Uterus (tissue), 2 donors: ENCODE results near the gene LYPD3.

Experiments used
- CTCF ChIP-seq, 4 experiments: fragments of 200-600 bp in 2 of 4; fragments of 450-650 bp in 2 of 4; sonication (generic) in 2 of 4; IDR thresholded peaks; one replicate each; pipeline ENCODE4 v1.5.1; 2016 to 2019; ENCODE audit warnings: antibody characterized with exemption in 4 of 4, mild to moderate bottlenecking in 2 of 4, moderate library complexity in 1 of 4
- POLR2A ChIP-seq, 2 donors: fragments of 450-650 bp; IDR thresholded peaks; one replicate each; pipeline ENCODE4 v1.6.1; 2016; ENCODE audit warnings: antibody characterized with exemption in 2 of 2, mild to moderate bottlenecking in 1 of 2, moderate library complexity in 1 of 2

GRCh38 chr19:43478323-43478722 is 12.9 kb upstream of the LYPD3 start:
- TF ChIP-seq CTCF (IDR thresholded peaks at IDR 0.05) (no peak), POLR2A (IDR thresholded peaks at IDR 0.05) (no peak)
